ENCODE data around the gene ARID5B.

Gene ARID5B

GRCh38 chr10:61907011-61907410 is 5.5 kb downstream of the ARID5B start:
- TF ChIP-seq CTCF (IDR thresholded peaks at IDR 0.05; ENCODE audit: insufficient read depth, low read length, missing control alignments), result no peak
- DNase-seq (ENCODE audit: low read depth, low spot score), result no peak
- POLR2A ChIA-PET, result interaction anchor here (0.7 kb wide), 1 partner anchor 85 kb away, joined by 3 read pairs; no protein-coding TSS in a partner anchor
- no peak overlapping the region for H3K4me3 ChIP-seq (ENCODE audit: low read depth, low read length)
- CTCF ChIA-PET, result interaction anchor here (0.8 to 3.4 kb wide), 4 partner anchors 11 to 338 kb away, joined by 3 to 26 read pairs (median 7); no protein-coding TSS in a partner anchor

GRCh38 chr10:61907587-61907986 is 6.1 kb downstream of the ARID5B start:
- DNase-seq (ENCODE audit: low read depth, low spot score), result no peak
- no peak for TF ChIP-seq CTCF (IDR thresholded peaks at IDR 0.05; ENCODE audit: insufficient read depth, low read length, missing control alignments)
- CTCF ChIA-PET, result interaction anchor here (0.8 to 3.4 kb wide), 3 partner anchors 12 to 337 kb away, joined by 3 to 26 read pairs (median 10); no protein-coding TSS in a partner anchor
- no peak overlapping the region for H3K4me3 ChIP-seq (ENCODE audit: low read depth, low read length)
- POLR2A ChIA-PET, result no interaction called here

- no peak overlapping the region for H3K4me3 ChIP-seq (ENCODE audit: low read depth, low read length)
- DNase-seq (ENCODE audit: low read depth, low spot score), result no peak
- ChIA-PET POLR2A (no interaction called here), CTCF (no interaction called here)
- no peak for TF ChIP-seq CTCF (IDR thresholded peaks at IDR 0.05; ENCODE audit: insufficient read depth, low read length, missing control alignments)
Measured at GRCh38 chr10:61910226-61910805, 8.8 kb downstream of the ARID5B start.

- no peak for TF ChIP-seq CTCF (IDR thresholded peaks at IDR 0.05; ENCODE audit: insufficient read depth, low read length, missing control alignments)
- H3K4me3 ChIP-seq (ENCODE audit: low read depth, low read length), result no peak overlapping the region
- DNase-seq (ENCODE audit: low read depth, low spot score), result no peak
- ChIA-PET POLR2A (no interaction called here), CTCF (no interaction called here)
Measured at GRCh38 chr10:61910894-61911293, 9.4 kb downstream of the ARID5B start.

GRCh38 chr10:61911425-61911824 is 9.9 kb downstream of the ARID5B start:
- CTCF ChIA-PET, result no interaction called here
- DNase-seq (ENCODE audit: low read depth, low spot score), result no peak
- H3K4me3 ChIP-seq (ENCODE audit: low read depth, low read length), result no peak overlapping the region
- no peak for TF ChIP-seq CTCF (IDR thresholded peaks at IDR 0.05; ENCODE audit: insufficient read depth, low read length, missing control alignments)
- POLR2A ChIA-PET, result no interaction called here

GRCh38 chr10:61912981-61913380 is 11.5 kb downstream of the ARID5B start:
- H3K4me3 ChIP-seq (ENCODE audit: low read depth, low read length), result no peak overlapping the region
- TF ChIP-seq CTCF (IDR thresholded peaks at IDR 0.05; ENCODE audit: insufficient read depth, low read length, missing control alignments), result no peak
- no peak for DNase-seq (ENCODE audit: low read depth, low spot score)
- POLR2A ChIA-PET, result no interaction called here
- CTCF ChIA-PET, result interaction anchor here (1.0 to 1.3 kb wide), 3 partner anchors 9 to 11 kb away, joined by 3 read pairs; no protein-coding TSS in a partner anchor
